ENCODE measurements around the gene KDM2B.

DNA sequence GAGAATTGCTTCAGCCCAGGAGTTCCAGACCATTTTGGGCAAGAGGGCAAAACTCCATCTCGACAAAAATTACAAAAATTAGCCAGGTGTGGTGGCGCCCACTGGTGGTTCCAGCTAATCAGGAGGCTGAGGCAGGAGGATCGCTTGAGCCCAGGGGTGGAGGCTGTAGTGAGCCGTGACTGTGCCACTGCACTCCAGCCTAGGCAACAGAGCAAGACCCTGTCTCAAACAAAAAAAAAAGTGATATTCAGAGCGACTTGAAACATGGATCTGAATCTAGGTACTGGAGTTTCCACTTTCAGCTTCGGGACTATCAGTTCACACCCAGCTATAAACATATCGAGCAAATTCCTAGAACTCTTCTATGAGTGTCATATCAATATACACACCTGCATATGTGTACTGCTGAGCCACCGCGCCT lies 197.2 kb downstream of the KDM2B start:
- TF ChIP-seq, protein P1, sequence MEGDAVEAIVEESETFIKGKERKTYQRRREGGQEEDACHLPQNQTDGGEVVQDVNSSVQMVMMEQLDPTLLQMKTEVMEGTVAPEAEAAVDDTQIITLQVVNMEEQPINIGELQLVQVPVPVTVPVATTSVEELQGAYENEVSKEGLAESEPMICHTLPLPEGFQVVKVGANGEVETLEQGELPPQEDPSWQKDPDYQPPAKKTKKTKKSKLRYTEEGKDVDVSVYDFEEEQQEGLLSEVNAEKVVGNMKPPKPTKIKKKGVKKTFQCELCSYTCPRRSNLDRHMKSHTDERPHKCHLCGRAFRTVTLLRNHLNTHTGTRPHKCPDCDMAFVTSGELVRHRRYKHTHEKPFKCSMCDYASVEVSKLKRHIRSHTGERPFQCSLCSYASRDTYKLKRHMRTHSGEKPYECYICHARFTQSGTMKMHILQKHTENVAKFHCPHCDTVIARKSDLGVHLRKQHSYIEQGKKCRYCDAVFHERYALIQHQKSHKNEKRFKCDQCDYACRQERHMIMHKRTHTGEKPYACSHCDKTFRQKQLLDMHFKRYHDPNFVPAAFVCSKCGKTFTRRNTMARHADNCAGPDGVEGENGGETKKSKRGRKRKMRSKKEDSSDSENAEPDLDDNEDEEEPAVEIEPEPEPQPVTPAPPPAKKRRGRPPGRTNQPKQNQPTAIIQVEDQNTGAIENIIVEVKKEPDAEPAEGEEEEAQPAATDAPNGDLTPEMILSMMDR (IDR thresholded peaks at IDR 0.05; ENCODE audit: low read length) = no peak
- no peak for TF ChIP-seq EZH2 (optimal IDR thresholded peaks at IDR 0.05; ENCODE audit: low read depth, low read length)
- no peak for TF ChIP-seq EZH2phosphoT487 (IDR thresholded peaks at IDR 0.05; ENCODE audit: low read length)

Data from MM.1S (cell line).